Measurements from ENCODE around the gene LCN15.
"Not testable (repeated sequence)": the region's sequence is repeated elsewhere in the genome, so short reads cannot be mapped to it uniquely, and the experiment has no call there.

LCN15 gene

GRCh38 chr9:136799079-136799853, 34.9 kb upstream of the LCN15 start:
- no peak for DNase-seq (ENCODE audit: low read depth)
- no peak for TF ChIP-seq CTCF (IDR thresholded peaks at IDR 0.05; ENCODE audit: insufficient read depth, low read depth, low read length, missing control alignments)
- no peak overlapping the region for H3K4me3 ChIP-seq (ENCODE audit: low read depth, low read length)

- DNase-seq (ENCODE audit: low read depth): no peak
- no peak for TF ChIP-seq CTCF (IDR thresholded peaks at IDR 0.05; ENCODE audit: insufficient read depth, low read depth, low read length, missing control alignments)
- H3K4me3 ChIP-seq (ENCODE audit: low read depth, low read length): no peak overlapping the region
Measured at GRCh38 chr9:136798708-136799078, 34.4 kb upstream of the LCN15 start.

- H3K4me3 ChIP-seq (ENCODE audit: low read depth, low read length); DNase-seq (ENCODE audit: low read depth): not testable (repeated sequence)
Measured at GRCh38 chr9:136796775-136797347, 32.5 kb upstream of the LCN15 start.

GRCh38 chr9:136796238-136796774, 32.0 kb upstream of the LCN15 start, which contains the start of gene CCDC183:
TSS of gene CCDC183 (plus strand) at chr9:136796338. CDS start at chr9:136796398, 60 bp downstream.
- no peak for TF ChIP-seq CTCF (IDR thresholded peaks at IDR 0.05; ENCODE audit: insufficient read depth, low read depth, low read length, missing control alignments)
- H3K4me3 ChIP-seq (ENCODE audit: low read depth, low read length): no peak within 1 kb of the TSS
- no peak for DNase-seq (ENCODE audit: low read depth)

- TF ChIP-seq CTCF (IDR thresholded peaks at IDR 0.05; ENCODE audit: insufficient read depth, low read depth, low read length, missing control alignments): no peak
- H3K4me3 ChIP-seq (ENCODE audit: low read depth, low read length): no peak overlapping the region
- no peak for DNase-seq (ENCODE audit: low read depth)
Measured at GRCh38 chr9:136795000-136795348, 30.7 kb upstream of the LCN15 start.

- H3K4me3 ChIP-seq (ENCODE audit: low read depth, low read length): no peak overlapping the region
- no peak for DNase-seq (ENCODE audit: low read depth)
- TF ChIP-seq CTCF (IDR thresholded peaks at IDR 0.05; ENCODE audit: insufficient read depth, low read depth, low read length, missing control alignments): no peak
Measured at GRCh38 chr9:136794281-136794999, 30.1 kb upstream of the LCN15 start.
